Breast epithelium (tissue), 4 donors: ENCODE measurements around the gene HDAC10. TPM values are rescaled to one million over a fixed set of nuclear protein-coding genes. Genes with fewer than 3 reads are reported as not detected.
"Not testable (repeated sequence)": the region's sequence is repeated elsewhere in the genome, so short reads cannot be mapped to it uniquely, and the experiment has no call there.

Experiments
- DNase-seq, 2 donors: peaks; one replicate each; pipeline ENCODE4 v3.0.0-alpha.2; 2019; ENCODE audit warnings: low spot score in 2 of 2
- H3K27ac ChIP-seq, 2 donors: fragments of 200-600 bp; sonication (generic) in 1 of 2; one replicate each; pipeline ENCODE4 v1.5.1; 2016 to 2019; ENCODE audit warnings: mild to moderate bottlenecking in 1 of 2
- H3K27me3 ChIP-seq, 2 donors: fragments of 200-600 bp; sonication (generic) in 1 of 2; one replicate each; pipeline versions ENCODE4 v1.5.1 to v1.6.0; 2017 to 2019; ENCODE audit warnings: control low read depth in 1 of 2, mild to moderate bottlenecking in 1 of 2
- H3K36me3 ChIP-seq: fragments of 200-600 bp; one replicate; pipeline ENCODE4 v1.5.1; 2019
- H3K4me1 ChIP-seq, 2 donors: fragments of 200-600 bp; sonication (generic); one replicate each; pipeline ENCODE4 v1.5.1; 2016 to 2019; ENCODE audit warnings: control low read depth in 1 of 2
- H3K4me3 ChIP-seq, 3 donors: fragments of 200-600 bp; sonication (generic); 1 replicate in 2 of 3; 2 replicates in 1 of 3; pipeline ENCODE4 v1.5.1; 2016 to 2019; ENCODE audit warnings: mild to moderate bottlenecking in 3 of 3, moderate library complexity in 2 of 3
- H3K9me3 ChIP-seq, 2 donors: fragments of 200-600 bp; sonication (generic) in 1 of 2; one replicate each; pipeline ENCODE4 v1.5.1; 2016 to 2019; ENCODE audit warnings: control low read depth in 1 of 2
- CTCF ChIP-seq, 3 donors: fragments of 450-650 bp; IDR thresholded peaks; one replicate each; pipeline ENCODE4 v1.5.1; 2016 to 2017; ENCODE audit warnings: antibody characterized with exemption in 3 of 3, mild to moderate bottlenecking in 3 of 3, moderate library complexity in 3 of 3
- POLR2A ChIP-seq: fragments of 450-650 bp; IDR thresholded peaks from one replicate; pipeline ENCODE4 v1.6.1; 2016; ENCODE audit warnings: antibody characterized with exemption, mild to moderate bottlenecking, moderate library complexity
- POLR2AphosphoS5 ChIP-seq, 3 donors: sonication (generic); formaldehyde crosslinking; IDR thresholded peaks; one replicate each; pipeline ENCODE4 v1.6.1; 2017; ENCODE audit warnings: antibody characterized with exemption in 3 of 3
- intact Hi-C: fragments of 100-400 bp; cut with DNase I; formaldehyde crosslinking; loops from one replicate; pipeline ENCODE4 v1.15.1; 2023; ENCODE audit warnings: low total_unique reads
- total RNA-seq, 3 donors: library from RNA; depleted of rRNA; stranded (reverse); fragments of >200 nt; gene quantifications; one replicate each; pipeline ENCODE4 v1.1.0, GENCODE V29; 2016

The HDAC10 gene
- total RNA-seq, 3 donors from 2014 or later: 22.9 to 35.7 (median 29.4) TPM

DNA sequence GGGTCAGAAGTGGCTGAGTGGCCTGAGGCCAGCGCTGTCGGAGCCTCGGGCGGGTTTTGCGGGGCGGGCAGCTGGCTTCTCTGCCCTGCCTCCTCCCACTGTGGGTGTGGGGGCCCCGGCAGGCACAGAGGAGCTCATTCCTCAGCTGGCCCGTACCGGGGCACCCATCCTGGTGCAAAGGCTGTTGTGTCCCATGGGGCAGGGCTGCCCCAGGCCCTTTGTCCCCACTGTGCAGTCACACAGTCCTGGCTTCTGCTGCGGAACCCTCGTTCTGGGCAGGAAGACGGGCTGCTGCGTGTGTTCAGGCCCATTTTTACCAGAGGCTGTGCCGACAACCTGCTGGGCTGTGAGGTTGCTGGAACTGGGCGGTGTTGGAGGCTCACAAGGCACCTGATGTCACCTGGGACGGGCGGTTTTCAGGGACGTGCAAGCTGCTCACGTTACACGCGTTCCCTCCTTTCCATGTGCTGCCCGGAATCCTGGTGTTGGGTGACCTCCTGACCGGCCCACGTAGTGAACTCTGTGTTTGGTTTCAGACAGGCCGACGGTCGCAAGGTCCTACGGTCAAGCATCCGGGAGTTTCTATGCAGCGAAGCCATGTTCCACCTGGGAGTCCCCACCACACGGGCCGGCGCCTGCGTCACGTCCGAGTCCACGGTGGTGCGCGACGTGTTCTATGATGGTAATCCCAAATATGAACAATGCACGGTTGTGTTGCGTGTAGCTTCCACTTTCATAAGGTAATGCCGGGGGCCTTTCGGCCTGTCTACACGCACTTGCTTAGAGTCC lies 45.1 kb downstream of the HDAC10 start:
- intact Hi-C loops: loop anchor here (10.0 kb wide), 1 partner anchor 51 kb away; no protein-coding TSS in a partner anchor
- no peak overlapping the region for H3K4me3 ChIP-seq
- no peaks in the 10 kb centered on the region for H3K9me3 ChIP-seq
- TF ChIP-seq POLR2AphosphoS5 (IDR thresholded peaks at IDR 0.05) (no peak), POLR2A (no peak), CTCF (IDR thresholded peaks at IDR 0.05) (no peak)
- no peaks in the 10 kb centered on the region for H3K27me3 ChIP-seq
- H3K27ac ChIP-seq: peak overlapping the region in 1 of 2 donors; percentile 3
- H3K4me1 ChIP-seq: no peaks in the 10 kb centered on the region
- DNase-seq: no peak
- H3K36me3 ChIP-seq: no peaks in the 10 kb centered on the region

- not testable (repeated sequence) for H3K27ac ChIP-seq, DNase-seq, H3K9me3 ChIP-seq, H3K4me1 ChIP-seq, H3K4me3 ChIP-seq, H3K27me3 ChIP-seq, H3K36me3 ChIP-seq
- intact Hi-C loops: loop anchor here (10.0 kb wide), 1 partner anchor 50 kb away; no protein-coding TSS in a partner anchor
Measured at GRCh38 chr22:50204998-50205397, 46.1 kb downstream of the HDAC10 start.

DNA sequence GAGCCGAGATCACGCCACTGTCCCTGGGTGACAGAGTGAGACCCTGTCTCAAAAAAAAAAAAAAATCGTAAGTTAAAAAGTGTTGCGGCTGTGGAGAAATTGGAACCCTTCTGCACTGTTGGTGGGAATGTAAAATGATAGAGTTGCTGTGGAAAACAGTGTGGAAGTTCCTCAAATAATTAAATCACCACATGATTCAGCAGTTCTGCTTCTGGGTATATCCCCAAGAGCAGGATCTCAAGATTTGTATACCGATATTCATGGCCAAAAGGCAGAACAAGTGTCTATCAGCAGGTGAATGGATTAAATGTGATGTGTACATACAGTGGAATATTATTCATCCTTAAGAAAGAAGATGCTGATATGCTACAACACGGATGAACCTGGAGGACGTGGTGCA lies 46.5 kb downstream of the HDAC10 start:
- no peaks in the 10 kb centered on the region for H3K27me3 ChIP-seq
- H3K4me3 ChIP-seq: no peak overlapping the region
- no peaks in the 10 kb centered on the region for H3K4me1 ChIP-seq
- no peak for DNase-seq
- intact Hi-C loops: loop anchor here (10.0 kb wide), 1 partner anchor 50 kb away; no protein-coding TSS in a partner anchor
- no peaks in the 10 kb centered on the region for H3K36me3 ChIP-seq
- TF ChIP-seq POLR2AphosphoS5 (IDR thresholded peaks at IDR 0.05) (no peak), POLR2A (no peak), CTCF (IDR thresholded peaks at IDR 0.05) (no peak)
- H3K27ac ChIP-seq: no peak overlapping the region
- H3K9me3 ChIP-seq: no peaks in the 10 kb centered on the region

GRCh38 chr22:50203288-50203687 lies 47.8 kb downstream of the HDAC10 start:
- intact Hi-C loops: loop anchor here (10.0 kb wide), 1 partner anchor 48 kb away; no protein-coding TSS in a partner anchor
- no peak overlapping the region for H3K27ac ChIP-seq
- no peaks in the 10 kb centered on the region for H3K27me3 ChIP-seq
- H3K4me1 ChIP-seq: no peaks in the 10 kb centered on the region
- DNase-seq: no peak
- H3K9me3 ChIP-seq: no peaks in the 10 kb centered on the region
- TF ChIP-seq POLR2AphosphoS5 (IDR thresholded peaks at IDR 0.05) (no peak), CTCF (IDR thresholded peaks at IDR 0.05) (no peak), POLR2A (no peak)
- H3K36me3 ChIP-seq: no peaks in the 10 kb centered on the region
- H3K4me3 ChIP-seq: no peak overlapping the region

DNA sequence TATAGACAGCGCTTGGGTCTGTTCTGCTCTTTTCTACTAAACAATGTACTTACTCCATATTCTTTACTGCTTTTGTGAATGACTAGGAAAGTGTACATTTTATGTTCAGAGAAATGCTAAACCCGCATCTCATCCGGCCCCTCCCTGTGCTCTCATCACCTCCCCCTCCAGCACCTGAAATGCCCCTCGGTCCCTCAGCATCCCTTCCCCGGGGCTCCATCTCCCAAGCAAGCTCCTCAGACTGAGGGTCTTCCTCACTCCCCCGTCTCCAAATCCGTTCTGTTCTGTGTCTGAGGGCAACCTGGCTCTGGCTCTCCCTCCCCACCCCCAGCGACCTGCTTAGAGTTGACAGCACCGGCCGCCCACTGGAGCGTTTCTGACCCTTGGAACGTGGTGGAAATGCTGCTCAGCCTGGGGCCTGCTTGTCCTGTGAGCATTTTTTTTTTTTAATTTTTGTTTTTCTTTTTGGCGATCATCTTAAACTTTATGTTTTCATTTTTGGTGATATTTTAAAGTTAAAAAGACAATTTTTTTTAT lies 48.9 kb downstream of the HDAC10 start:
- no peak for DNase-seq
- intact Hi-C loops: loop anchor here (10.0 kb wide), 1 partner anchor 47 kb away; no protein-coding TSS in a partner anchor
- peak overlapping the region; percentile 66 to 89 (median 76) for H3K4me3 ChIP-seq
- H3K27ac ChIP-seq: no peak overlapping the region
- H3K4me1 ChIP-seq: no peaks in the 10 kb centered on the region
- H3K36me3 ChIP-seq: no peaks in the 10 kb centered on the region
- H3K9me3 ChIP-seq: no peaks in the 10 kb centered on the region
- no peaks in the 10 kb centered on the region for H3K27me3 ChIP-seq
- TF ChIP-seq CTCF (IDR thresholded peaks at IDR 0.05): no peak
- no peak for TF ChIP-seq POLR2A
- TF ChIP-seq POLR2AphosphoS5 (IDR thresholded peaks at IDR 0.05): no peak
